Lower lobe of right lung (tissue), 2 donors: Measurements from ENCODE around the gene LRRC4. TPM values are rescaled to one million over a fixed set of nuclear protein-coding genes. Genes with fewer than 3 reads are reported as not detected.

ENCODE experiments used
- ATAC-seq, 2 donors: fragments of 200-7000 bp; cut with Tn5 transposase; one replicate each; pipeline ENCODE4 v1.9.1; 2020 to 2022; ENCODE audit warnings: mild to moderate bottlenecking in 2 of 2, moderate library complexity in 2 of 2
- DNase-seq: peaks from one replicate; pipeline ENCODE4 v3.0.0-alpha.2; 2020
- H3K27ac ChIP-seq: fragments of 200-600 bp; one replicate; pipeline ENCODE4 v1.8.0; 2022
- H3K27me3 ChIP-seq: fragments of 200-600 bp; one replicate; pipeline ENCODE4 v1.8.0; 2022; ENCODE audit warnings: low read depth
- H3K36me3 ChIP-seq: fragments of 200-600 bp; one replicate; pipeline ENCODE4 v1.8.0; 2022; ENCODE audit warnings: mild to moderate bottlenecking
- H3K4me1 ChIP-seq: fragments of 200-600 bp; one replicate; pipeline ENCODE4 v1.8.0; 2022
- H3K4me3 ChIP-seq: fragments of 200-600 bp; one replicate; pipeline ENCODE4 v1.8.0; 2022; ENCODE audit warnings: mild to moderate bottlenecking
- H3K9me3 ChIP-seq: fragments of 200-600 bp; one replicate; pipeline ENCODE4 v1.8.0; 2022
- CTCF ChIP-seq: fragments of 200-600 bp; IDR thresholded peaks from one replicate; pipeline ENCODE4 v1.8.0; 2022; ENCODE audit warnings: antibody characterized with exemption, mild to moderate bottlenecking
- intact Hi-C: fragments of 100-400 bp; cut with DNase I; formaldehyde crosslinking; loops from one replicate; pipeline ENCODE4 v1.11.0; 2022
- total RNA-seq: library from RNA; stranded (reverse); fragmentation: NEBNext Ultra II Directional; extraction: Animal tissue kit (Norgen Biotek cat#: 25700); gene quantifications from one replicate; pipeline ENCODE4 v1.2.1, GENCODE V29; 2021
- donor health status: DM: no; HTN: yes; CAD: no; lungs with severe emphysema.

LRRC4 gene
- total RNA-seq, 1 donor from 2014 or later, result 12.8 TPM

DNA sequence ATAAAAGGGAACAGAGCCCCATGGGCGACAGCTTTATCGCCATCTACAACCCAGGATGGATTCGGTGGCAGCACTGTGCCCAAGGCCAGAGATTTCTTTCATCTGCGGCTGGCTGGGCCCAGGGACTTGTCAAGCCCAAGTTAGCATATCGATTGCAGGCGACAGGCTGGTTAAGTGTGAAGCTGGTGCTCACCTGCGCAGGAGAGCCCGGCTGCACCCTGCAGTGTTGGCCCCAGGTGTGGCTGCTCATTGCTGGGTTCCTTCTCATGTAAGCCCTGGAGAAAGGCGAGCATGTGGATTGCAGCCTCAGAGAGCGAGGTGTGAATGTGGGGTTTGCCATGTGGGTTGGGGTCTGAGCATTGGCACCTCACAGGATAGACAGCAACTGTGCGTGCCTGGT, 40.6 kb upstream of the LRRC4 start:
- H3K27me3 ChIP-seq, result no peaks in the 10 kb centered on the region
- no peak overlapping the region for H3K4me3 ChIP-seq
- H3K36me3 ChIP-seq, result peaks cover 23% of the 10 kb centered on the region
- DNase-seq, result no peak
- intact Hi-C loops, result no loop called here
- no peaks in the 10 kb centered on the region for H3K9me3 ChIP-seq
- H3K4me1 ChIP-seq, result peaks cover 10% of the 10 kb centered on the region
- H3K27ac ChIP-seq, result no peak overlapping the region
- ATAC-seq, result no peak
- no peak for TF ChIP-seq CTCF

GRCh38 chr7:128071376-128071775, 40.1 kb upstream of the LRRC4 start:
- ATAC-seq (no peak), DNase-seq (no peak)
- intact Hi-C loops, result no loop called here
- Histone ChIP-seq H3K27ac (no peak overlapping the region), H3K9me3 (no peaks in the 10 kb centered on the region), H3K27me3 (no peaks in the 10 kb centered on the region), H3K4me1 (peaks cover 6% of the 10 kb centered on the region), H3K36me3 (peaks cover 23% of the 10 kb centered on the region), H3K4me3 (no peak overlapping the region)
- TF ChIP-seq CTCF, result no peak

- Histone ChIP-seq H3K36me3 (peaks cover 6% of the 10 kb centered on the region), H3K27me3 (no peaks in the 10 kb centered on the region), H3K4me1 (peaks cover 6% of the 10 kb centered on the region), H3K27ac (no peak overlapping the region), H3K4me3 (no peak overlapping the region), H3K9me3 (no peaks in the 10 kb centered on the region)
- ATAC-seq, result peak; percentile 68 to 76
- intact Hi-C loops, result no loop called here
- no peak for TF ChIP-seq CTCF
- no peak for DNase-seq
Observed at GRCh38 chr7:128069373-128070364, 38.4 kb upstream of the LRRC4 start.

DNA sequence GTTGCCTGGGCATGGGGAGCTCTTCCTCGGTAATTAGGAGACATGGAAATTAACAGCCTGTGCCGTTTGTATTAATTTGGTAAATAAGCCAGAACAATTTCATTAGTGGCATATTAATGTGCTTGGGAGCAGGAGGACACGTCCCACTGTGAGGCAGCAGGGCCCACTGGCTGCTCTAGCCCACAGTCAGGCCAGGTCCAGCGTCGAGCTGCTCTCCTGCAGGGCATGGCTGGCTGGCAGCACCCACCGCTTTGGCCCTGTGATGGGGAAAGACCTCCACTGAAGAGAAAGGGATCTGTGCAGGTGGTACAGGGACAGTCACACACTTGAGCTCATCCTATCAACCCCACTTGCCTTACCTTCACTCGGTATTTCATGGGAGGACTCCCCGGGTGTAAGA, 37.5 kb upstream of the LRRC4 start:
- peaks cover 6% of the 10 kb centered on the region for H3K4me1 ChIP-seq
- no peaks in the 10 kb centered on the region for H3K9me3 ChIP-seq
- ATAC-seq, result no peak
- no peak for DNase-seq
- no peak for TF ChIP-seq CTCF
- no peaks in the 10 kb centered on the region for H3K36me3 ChIP-seq
- H3K27me3 ChIP-seq, result no peaks in the 10 kb centered on the region
- no peak overlapping the region for H3K4me3 ChIP-seq
- intact Hi-C loops, result no loop called here
- no peak overlapping the region for H3K27ac ChIP-seq

GRCh38 chr7:128067983-128068382, 36.7 kb upstream of the LRRC4 start:
- Histone ChIP-seq H3K36me3 (no peaks in the 10 kb centered on the region), H3K27me3 (no peaks in the 10 kb centered on the region), H3K4me1 (peaks cover 6% of the 10 kb centered on the region), H3K9me3 (no peaks in the 10 kb centered on the region), H3K4me3 (no peak overlapping the region), H3K27ac (no peak overlapping the region)
- DNase-seq, result no peak
- intact Hi-C loops, result no loop called here
- TF ChIP-seq CTCF, result no peak
- no peak for ATAC-seq
